Central memory CD8-positive, alpha-beta T cell (primary cell): Measurements from ENCODE around the gene CTCF.

Experiments
- ATAC-seq: fragments of 150-1000 bp; cut with Tn5 transposase; replicated peaks from 2 replicates; pipeline ENCODE4 v1.10.0; 2022; ENCODE audit warnings: mild to moderate bottlenecking, moderate FRiP score, moderate number of reproducible peaks; ENCODE audit not compliant: poor library complexity, severe bottlenecking; ENCODE audit errors: extremely low read depth
- DNase-seq, 2 donors: peaks; one replicate each; pipeline ENCODE4 v3.0.0; 2021; ENCODE audit warnings: low spot score in 2 of 2
- H3K27ac Mint-ChIP-seq: one replicate; pipeline ENCODE4 v1.8.0; 2022; ENCODE audit warnings: low read depth, mild to moderate bottlenecking, moderate library complexity, mixed read lengths
- H3K27me3 Mint-ChIP-seq: one replicate; pipeline ENCODE4 v1.8.0; 2022; ENCODE audit warnings: mixed read lengths
- H3K36me3 Mint-ChIP-seq: one replicate; pipeline ENCODE4 v1.8.0; 2022; ENCODE audit warnings: mild to moderate bottlenecking, moderate library complexity, mixed read lengths; ENCODE audit not compliant: insufficient read depth
- H3K4me1 Mint-ChIP-seq: one replicate; pipeline ENCODE4 v1.8.0; 2022; ENCODE audit warnings: mixed read lengths
- H3K4me3 Mint-ChIP-seq: one replicate; pipeline ENCODE4 v1.8.0; 2022; ENCODE audit warnings: mild to moderate bottlenecking, moderate library complexity, mixed read lengths
- H3K9me3 Mint-ChIP-seq: one replicate; pipeline ENCODE4 v1.8.0; 2022; ENCODE audit warnings: mixed read lengths

CTCF gene

GRCh38 chr16:67663151-67663876 is 101.0 kb downstream of the CTCF start:
- no peak overlapping the region for H3K4me3 Mint-ChIP-seq
- ATAC-seq (no peak), DNase-seq (no peak)
- H3K9me3 Mint-ChIP-seq: no peaks in the 10 kb centered on the region
- no peaks in the 10 kb centered on the region for H3K27me3 Mint-ChIP-seq
- peaks cover 26% of the 10 kb centered on the region for H3K4me1 Mint-ChIP-seq
- H3K27ac Mint-ChIP-seq: no peak overlapping the region
- H3K36me3 Mint-ChIP-seq: peaks cover 16% of the 10 kb centered on the region

- Mint-ChIP-seq H3K27ac (no peak overlapping the region), H3K4me3 (peak overlapping the region; percentile 7), H3K4me1 (peaks cover 23% of the 10 kb centered on the region), H3K27me3 (no peaks in the 10 kb centered on the region), H3K9me3 (no peaks in the 10 kb centered on the region), H3K36me3 (peaks cover 15% of the 10 kb centered on the region)
- no peak for ATAC-seq
- DNase-seq: no peak
Measured at GRCh38 chr16:67663877-67664222, 101.5 kb downstream of the CTCF start.

GRCh38 chr16:67664258-67664657 is 101.9 kb downstream of the CTCF start:
- H3K4me3 Mint-ChIP-seq: peak overlapping the region; percentile 7
- ATAC-seq: no peak
- peaks cover 11% of the 10 kb centered on the region for H3K36me3 Mint-ChIP-seq
- H3K27ac Mint-ChIP-seq: no peak overlapping the region
- DNase-seq: no peak
- H3K27me3 Mint-ChIP-seq: no peaks in the 10 kb centered on the region
- H3K9me3 Mint-ChIP-seq: no peaks in the 10 kb centered on the region
- peaks cover 19% of the 10 kb centered on the region for H3K4me1 Mint-ChIP-seq

GRCh38 chr16:67664871-67665270 is 102.5 kb downstream of the CTCF start:
- no peak for DNase-seq
- ATAC-seq: no peak
- Mint-ChIP-seq H3K4me1 (peaks cover 13% of the 10 kb centered on the region), H3K36me3 (peaks cover 8% of the 10 kb centered on the region), H3K27me3 (no peaks in the 10 kb centered on the region), H3K27ac (no peak overlapping the region), H3K9me3 (no peaks in the 10 kb centered on the region), H3K4me3 (peak overlapping the region; percentile 87)

- Mint-ChIP-seq H3K36me3 (peaks cover 3% of the 10 kb centered on the region), H3K4me3 (peak overlapping the region; percentile 87), H3K4me1 (peaks cover 13% of the 10 kb centered on the region), H3K27me3 (no peaks in the 10 kb centered on the region), H3K9me3 (no peaks in the 10 kb centered on the region), H3K27ac (no peak overlapping the region)
- ATAC-seq (no peak), DNase-seq (no peak)
Measured at GRCh38 chr16:67665598-67665997, 103.3 kb downstream of the CTCF start.

- peak overlapping the region; percentile 87 for H3K4me3 Mint-ChIP-seq
- H3K36me3 Mint-ChIP-seq: peaks cover 3% of the 10 kb centered on the region
- ATAC-seq (no peak), DNase-seq (no peak)
- H3K4me1 Mint-ChIP-seq: peaks cover 10% of the 10 kb centered on the region
- H3K27me3 Mint-ChIP-seq: no peaks in the 10 kb centered on the region
- peak overlapping the region; percentile 74 for H3K27ac Mint-ChIP-seq
- H3K9me3 Mint-ChIP-seq: no peaks in the 10 kb centered on the region
Measured at GRCh38 chr16:67666032-67666551, 103.8 kb downstream of the CTCF start.

GRCh38 chr16:67666559-67667452 is 104.5 kb downstream of the CTCF start, which contains the start of the genes C16orf86 and ENKD1:
TSS of gene C16orf86 (plus strand) at chr16:67666814. CDS start at chr16:67666971, 157 bp downstream.
TSS of gene ENKD1 (minus strand) at chr16:67666750. CDS start at chr16:67666442, 308 bp downstream.
- DNase-seq: peak; percentile 63 to 66
- Mint-ChIP-seq H3K27ac (peak within 1 kb of the TSS; percentile 74), H3K9me3 (no peaks in the 10 kb centered on the region), H3K27me3 (no peaks in the 10 kb centered on the region), H3K36me3 (peaks cover 3% of the 10 kb centered on the region), H3K4me3 (peak within 1 kb of the TSS; percentile 87), H3K4me1 (peaks cover 5% of the 10 kb centered on the region)
- peak; percentile 78 for ATAC-seq

- ATAC-seq (no peak), DNase-seq (no peak)
- Mint-ChIP-seq H3K4me1 (peaks cover 5% of the 10 kb centered on the region), H3K9me3 (no peaks in the 10 kb centered on the region), H3K36me3 (peaks cover 3% of the 10 kb centered on the region), H3K27ac (peak overlapping the region; percentile 74), H3K27me3 (no peaks in the 10 kb centered on the region), H3K4me3 (peak overlapping the region; percentile 87)
Measured at GRCh38 chr16:67667453-67667816, 105.1 kb downstream of the CTCF start.

- H3K4me1 Mint-ChIP-seq: peaks cover 5% of the 10 kb centered on the region
- no peaks in the 10 kb centered on the region for H3K9me3 Mint-ChIP-seq
- ATAC-seq: peak; percentile 77
- H3K27me3 Mint-ChIP-seq: no peaks in the 10 kb centered on the region
- DNase-seq: peak; percentile 59 to 65
- no peak overlapping the region for H3K27ac Mint-ChIP-seq
- peak overlapping the region; percentile 52 for H3K4me3 Mint-ChIP-seq
- peaks cover 3% of the 10 kb centered on the region for H3K36me3 Mint-ChIP-seq
Measured at GRCh38 chr16:67667817-67668494, 105.6 kb downstream of the CTCF start.

GRCh38 chr16:67668495-67669157 is 106.3 kb downstream of the CTCF start:
- DNase-seq (no peak), ATAC-seq (no peak)
- H3K4me3 Mint-ChIP-seq: peak overlapping the region; percentile 52
- H3K27me3 Mint-ChIP-seq: no peaks in the 10 kb centered on the region
- peaks cover 5% of the 10 kb centered on the region for H3K4me1 Mint-ChIP-seq
- H3K9me3 Mint-ChIP-seq: no peaks in the 10 kb centered on the region
- H3K36me3 Mint-ChIP-seq: peaks cover 2% of the 10 kb centered on the region
- H3K27ac Mint-ChIP-seq: no peak overlapping the region

- ATAC-seq (no peak), DNase-seq (no peak)
- Mint-ChIP-seq H3K36me3 (peaks cover 2% of the 10 kb centered on the region), H3K4me1 (peaks cover 5% of the 10 kb centered on the region), H3K4me3 (no peak overlapping the region), H3K27me3 (no peaks in the 10 kb centered on the region), H3K9me3 (no peaks in the 10 kb centered on the region), H3K27ac (no peak overlapping the region)
Measured at GRCh38 chr16:67669499-67670101, 107.3 kb downstream of the CTCF start.
